ENCODE results near the gene KSR2.

Gene KSR2

GRCh38 chr12:117433878-117434277 is 534.9 kb downstream of the KSR2 start:
- no peak overlapping the region for H3K27ac ChIP-seq
- ChIA-PET CTCF (interaction anchor here (1.1 kb wide), 1 partner anchor 10 kb away, joined by 4 read pairs; no protein-coding TSS in a partner anchor), POLR2A (ENCODE audit: low non-redundant PET) (no interaction called here)
- DNase-seq (ENCODE audit: low spot score): no peak
- TF ChIP-seq, protein P1, sequence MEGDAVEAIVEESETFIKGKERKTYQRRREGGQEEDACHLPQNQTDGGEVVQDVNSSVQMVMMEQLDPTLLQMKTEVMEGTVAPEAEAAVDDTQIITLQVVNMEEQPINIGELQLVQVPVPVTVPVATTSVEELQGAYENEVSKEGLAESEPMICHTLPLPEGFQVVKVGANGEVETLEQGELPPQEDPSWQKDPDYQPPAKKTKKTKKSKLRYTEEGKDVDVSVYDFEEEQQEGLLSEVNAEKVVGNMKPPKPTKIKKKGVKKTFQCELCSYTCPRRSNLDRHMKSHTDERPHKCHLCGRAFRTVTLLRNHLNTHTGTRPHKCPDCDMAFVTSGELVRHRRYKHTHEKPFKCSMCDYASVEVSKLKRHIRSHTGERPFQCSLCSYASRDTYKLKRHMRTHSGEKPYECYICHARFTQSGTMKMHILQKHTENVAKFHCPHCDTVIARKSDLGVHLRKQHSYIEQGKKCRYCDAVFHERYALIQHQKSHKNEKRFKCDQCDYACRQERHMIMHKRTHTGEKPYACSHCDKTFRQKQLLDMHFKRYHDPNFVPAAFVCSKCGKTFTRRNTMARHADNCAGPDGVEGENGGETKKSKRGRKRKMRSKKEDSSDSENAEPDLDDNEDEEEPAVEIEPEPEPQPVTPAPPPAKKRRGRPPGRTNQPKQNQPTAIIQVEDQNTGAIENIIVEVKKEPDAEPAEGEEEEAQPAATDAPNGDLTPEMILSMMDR (conservative IDR thresholded peaks at IDR 0.05; ENCODE audit: low read depth): no peak

DNA sequence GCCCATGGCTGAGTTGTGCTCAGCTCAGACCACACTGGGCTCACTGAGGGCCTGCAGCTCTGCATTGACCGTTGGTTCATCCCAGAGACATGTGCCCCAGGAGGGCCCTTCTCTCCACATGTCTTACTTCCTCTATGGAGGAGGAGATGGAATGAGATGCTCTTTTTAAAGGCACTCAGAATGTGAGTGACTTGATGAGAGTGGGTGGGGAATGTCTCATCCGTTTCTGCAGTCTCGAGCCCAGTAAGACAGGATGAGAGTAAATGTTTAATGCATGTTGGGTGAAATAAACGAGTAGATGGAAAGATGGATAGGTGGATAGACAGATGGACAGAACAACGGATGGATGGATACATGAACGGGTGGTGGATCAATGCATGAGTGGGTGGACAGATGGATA is 538.5 kb downstream of the KSR2 start:
- ChIA-PET POLR2A (ENCODE audit: low non-redundant PET) (no interaction called here), CTCF (no interaction called here)
- no peak overlapping the region for H3K27ac ChIP-seq
- no peak for DNase-seq (ENCODE audit: low spot score)
- TF ChIP-seq, protein P1 (conservative IDR thresholded peaks at IDR 0.05; ENCODE audit: low read depth): no peak

DNA sequence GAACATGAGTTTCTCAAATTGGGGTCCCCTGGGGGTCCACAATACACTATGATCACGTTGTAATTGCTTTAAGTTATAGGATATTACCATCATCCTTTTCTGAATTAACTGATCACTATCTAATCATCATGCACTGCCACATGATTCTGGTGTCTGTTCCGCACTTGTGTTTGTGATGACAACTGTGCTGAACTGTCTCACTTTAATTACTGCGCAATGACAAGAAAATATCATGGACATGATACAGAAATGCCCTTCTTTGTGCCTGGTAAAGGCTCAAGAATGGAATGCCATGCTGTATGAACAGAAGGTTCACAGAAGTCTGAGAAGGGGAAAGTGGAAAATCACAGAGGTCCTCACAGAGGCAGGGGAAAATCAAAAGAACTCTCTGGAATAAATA is 541.6 kb downstream of the KSR2 start:
- no peak for DNase-seq (ENCODE audit: low spot score)
- TF ChIP-seq, protein P1 (conservative IDR thresholded peaks at IDR 0.05; ENCODE audit: low read depth): no peak
- H3K27ac ChIP-seq: no peak overlapping the region
- ChIA-PET POLR2A (ENCODE audit: low non-redundant PET) (no interaction called here), CTCF (no interaction called here)

DNA sequence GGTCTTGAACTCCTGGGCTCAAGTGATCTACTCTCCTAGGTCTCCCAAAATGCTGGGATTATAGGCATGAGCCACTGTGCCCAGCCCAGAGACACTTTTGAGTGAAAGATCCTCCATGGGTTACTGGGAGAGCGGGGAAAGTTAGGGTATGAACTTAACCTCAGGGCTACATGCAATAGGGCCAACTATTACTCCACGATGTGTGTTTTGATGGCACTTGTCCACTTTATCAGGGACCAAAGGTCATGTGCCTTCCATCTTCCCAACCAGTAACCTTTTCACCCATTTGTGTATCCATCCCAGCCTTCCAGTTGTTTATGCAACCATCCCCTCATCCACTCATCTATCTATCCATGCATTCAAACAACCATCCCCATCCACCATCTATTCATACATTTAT is 546.8 kb downstream of the KSR2 start:
- TF ChIP-seq, protein P1 (conservative IDR thresholded peaks at IDR 0.05; ENCODE audit: low read depth): no peak
- CTCF ChIA-PET: interaction anchor here (0.7 to 0.9 kb wide), 3 partner anchors 20 to 415 kb away, joined by 3 to 4 read pairs (median 3); no protein-coding TSS in a partner anchor
- DNase-seq (ENCODE audit: low spot score): no peak
- no peak overlapping the region for H3K27ac ChIP-seq
- POLR2A ChIA-PET (ENCODE audit: low non-redundant PET): no interaction called here

- no peak for DNase-seq (ENCODE audit: low spot score)
- ChIA-PET POLR2A (ENCODE audit: low non-redundant PET) (interaction anchor here (0.7 kb wide), 1 partner anchor 311 kb away, joined by 3 read pairs; no protein-coding TSS in a partner anchor), CTCF (interaction anchor here (0.7 kb wide), 1 partner anchor 20 kb away, joined by 3 read pairs; no protein-coding TSS in a partner anchor)
- H3K27ac ChIP-seq: no peak overlapping the region
- TF ChIP-seq, protein P1 (conservative IDR thresholded peaks at IDR 0.05; ENCODE audit: low read depth): no peak
These were observed 547.6 kb downstream of the KSR2 start for GRCh38 chr12:117421068-117421752.

- H3K27ac ChIP-seq: no peak overlapping the region
- ChIA-PET POLR2A (ENCODE audit: low non-redundant PET) (no interaction called here), CTCF (interaction anchor here (0.6 kb wide), 1 partner anchor 420 kb away, joined by 3 read pairs; no protein-coding TSS in a partner anchor)
- TF ChIP-seq, protein P1 (conservative IDR thresholded peaks at IDR 0.05; ENCODE audit: low read depth): no peak
- DNase-seq (ENCODE audit: low spot score): no peak
These were observed 551.8 kb downstream of the KSR2 start for GRCh38 chr12:117417004-117417403.

Data from RWPE1 (cell line).